Hematopoietic multipotent progenitor cell treated with erythropoietin and hydrocortisone succinate and interleukin-3 and kit ligand, for 4 days (in vitro differentiated cells): ENCODE measurements around the gene COL9A2.
"Not testable (repeated sequence)": the region's sequence is repeated elsewhere in the genome, so short reads cannot be mapped to it uniquely, and the experiment has no call there.

Source experiments
- DNase-seq: peaks from one replicate; pipeline ENCODE4 v3.0.0-alpha.2; 2015

The COL9A2 gene

GRCh38 chr1:40316595-40317393, at the start of gene COL9A2:
TSS of gene COL9A2 (minus strand) at chr1:40317286. CDS start at chr1:40317197, 89 bp downstream.
- DNase-seq = peak; percentile 61

- peak; percentile 41 for DNase-seq
These were observed 46.6 kb upstream of the COL9A2 start for GRCh38 chr1:40363721-40364120.

- DNase-seq = no peak
These were observed 45.6 kb upstream of the COL9A2 start for GRCh38 chr1:40362699-40363098.

- DNase-seq = no peak
These were observed 45.1 kb upstream of the COL9A2 start for GRCh38 chr1:40362199-40362598.

GRCh38 chr1:40361637-40362036, 44.6 kb upstream of the COL9A2 start:
- DNase-seq = no peak

GRCh38 chr1:40361201-40361600, 44.1 kb upstream of the COL9A2 start:
- DNase-seq = no peak

- no peak for DNase-seq
These were observed 43.5 kb upstream of the COL9A2 start for GRCh38 chr1:40360631-40361030.

GRCh38 chr1:40357625-40358024, 40.5 kb upstream of the COL9A2 start:
- DNase-seq = no peak

- no peak for DNase-seq
These were observed 36.0 kb upstream of the COL9A2 start for GRCh38 chr1:40353082-40353481.

- DNase-seq = no peak
These were observed 35.0 kb upstream of the COL9A2 start for GRCh38 chr1:40352126-40352525.

- DNase-seq = no peak
These were observed 34.0 kb upstream of the COL9A2 start for GRCh38 chr1:40351124-40351523.

GRCh38 chr1:40350391-40350790, 33.3 kb upstream of the COL9A2 start:
- DNase-seq = no peak

- DNase-seq = peak; percentile 71
These were observed 27.5 kb upstream of the COL9A2 start for GRCh38 chr1:40344597-40344996.

GRCh38 chr1:40342381-40342717, 25.3 kb upstream of the COL9A2 start:
- DNase-seq = not testable (repeated sequence)

- DNase-seq = peak; percentile 49
These were observed 24.6 kb upstream of the COL9A2 start for GRCh38 chr1:40341491-40342380.

- DNase-seq = peak; percentile 46
These were observed 22.6 kb upstream of the COL9A2 start for GRCh38 chr1:40339420-40340323.

GRCh38 chr1:40338745-40339419, 21.8 kb upstream of the COL9A2 start:
- peak; percentile 91 for DNase-seq

GRCh38 chr1:40337443-40337842, 20.4 kb upstream of the COL9A2 start:
- DNase-seq = no peak

GRCh38 chr1:40332695-40333094, 15.6 kb upstream of the COL9A2 start:
- no peak for DNase-seq

GRCh38 chr1:40331403-40331802, 14.3 kb upstream of the COL9A2 start:
- DNase-seq = not testable (repeated sequence)

- peak; percentile 48 for DNase-seq
These were observed 2.0 kb upstream of the COL9A2 start for GRCh38 chr1:40318970-40319621.

- no peak for DNase-seq
These were observed 1.4 kb upstream of the COL9A2 start for GRCh38 chr1:40318476-40318875.
